ENCODE data around the gene TMEM61.

DNA sequence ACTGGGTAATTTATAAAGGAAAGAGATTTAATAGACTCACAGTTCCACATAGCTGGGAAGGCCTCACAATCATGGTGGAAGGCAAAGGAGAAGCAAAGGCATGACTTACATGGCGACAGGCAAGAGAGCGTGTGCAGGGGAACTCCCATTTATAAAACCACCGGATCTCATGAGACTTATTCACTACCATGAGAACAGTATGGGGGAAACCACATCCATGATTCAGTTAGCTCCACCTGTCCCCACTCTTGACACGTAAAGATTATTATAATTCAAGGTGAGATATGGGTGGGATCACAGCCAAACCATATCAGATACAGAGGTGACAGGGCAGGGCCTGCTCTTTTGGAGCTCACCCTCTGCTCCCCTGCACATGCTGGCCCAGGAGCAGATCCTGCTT, 31.4 kb upstream of the TMEM61 start:
- TF ChIP-seq, protein P1, sequence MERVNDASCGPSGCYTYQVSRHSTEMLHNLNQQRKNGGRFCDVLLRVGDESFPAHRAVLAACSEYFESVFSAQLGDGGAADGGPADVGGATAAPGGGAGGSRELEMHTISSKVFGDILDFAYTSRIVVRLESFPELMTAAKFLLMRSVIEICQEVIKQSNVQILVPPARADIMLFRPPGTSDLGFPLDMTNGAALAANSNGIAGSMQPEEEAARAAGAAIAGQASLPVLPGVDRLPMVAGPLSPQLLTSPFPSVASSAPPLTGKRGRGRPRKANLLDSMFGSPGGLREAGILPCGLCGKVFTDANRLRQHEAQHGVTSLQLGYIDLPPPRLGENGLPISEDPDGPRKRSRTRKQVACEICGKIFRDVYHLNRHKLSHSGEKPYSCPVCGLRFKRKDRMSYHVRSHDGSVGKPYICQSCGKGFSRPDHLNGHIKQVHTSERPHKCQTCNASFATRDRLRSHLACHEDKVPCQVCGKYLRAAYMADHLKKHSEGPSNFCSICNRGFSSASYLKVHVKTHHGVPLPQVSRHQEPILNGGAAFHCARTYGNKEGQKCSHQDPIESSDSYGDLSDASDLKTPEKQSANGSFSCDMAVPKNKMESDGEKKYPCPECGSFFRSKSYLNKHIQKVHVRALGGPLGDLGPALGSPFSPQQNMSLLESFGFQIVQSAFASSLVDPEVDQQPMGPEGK (CRISPR knock-in tag; IDR thresholded peaks at IDR 0.05; ENCODE audit: borderline replicate concordance): no peak
- TF ChIP-seq, protein P2, sequence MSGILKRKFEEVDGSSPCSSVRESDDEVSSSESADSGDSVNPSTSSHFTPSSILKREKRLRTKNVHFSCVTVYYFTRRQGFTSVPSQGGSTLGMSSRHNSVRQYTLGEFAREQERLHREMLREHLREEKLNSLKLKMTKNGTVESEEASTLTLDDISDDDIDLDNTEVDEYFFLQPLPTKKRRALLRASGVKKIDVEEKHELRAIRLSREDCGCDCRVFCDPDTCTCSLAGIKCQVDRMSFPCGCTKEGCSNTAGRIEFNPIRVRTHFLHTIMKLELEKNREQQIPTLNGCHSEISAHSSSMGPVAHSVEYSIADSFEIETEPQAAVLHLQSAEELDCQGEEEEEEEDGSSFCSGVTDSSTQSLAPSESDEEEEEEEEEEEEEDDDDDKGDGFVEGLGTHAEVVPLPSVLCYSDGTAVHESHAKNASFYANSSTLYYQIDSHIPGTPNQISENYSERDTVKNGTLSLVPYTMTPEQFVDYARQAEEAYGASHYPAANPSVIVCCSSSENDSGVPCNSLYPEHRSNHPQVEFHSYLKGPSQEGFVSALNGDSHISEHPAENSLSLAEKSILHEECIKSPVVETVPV (CRISPR knock-in tag; IDR thresholded peaks at IDR 0.05): no peak
- no peak for TF ChIP-seq ZNF565 (CRISPR knock-in tag; conservative IDR thresholded peaks at IDR 0.05; ENCODE audit: low read depth)
- TF ChIP-seq, protein P3, sequence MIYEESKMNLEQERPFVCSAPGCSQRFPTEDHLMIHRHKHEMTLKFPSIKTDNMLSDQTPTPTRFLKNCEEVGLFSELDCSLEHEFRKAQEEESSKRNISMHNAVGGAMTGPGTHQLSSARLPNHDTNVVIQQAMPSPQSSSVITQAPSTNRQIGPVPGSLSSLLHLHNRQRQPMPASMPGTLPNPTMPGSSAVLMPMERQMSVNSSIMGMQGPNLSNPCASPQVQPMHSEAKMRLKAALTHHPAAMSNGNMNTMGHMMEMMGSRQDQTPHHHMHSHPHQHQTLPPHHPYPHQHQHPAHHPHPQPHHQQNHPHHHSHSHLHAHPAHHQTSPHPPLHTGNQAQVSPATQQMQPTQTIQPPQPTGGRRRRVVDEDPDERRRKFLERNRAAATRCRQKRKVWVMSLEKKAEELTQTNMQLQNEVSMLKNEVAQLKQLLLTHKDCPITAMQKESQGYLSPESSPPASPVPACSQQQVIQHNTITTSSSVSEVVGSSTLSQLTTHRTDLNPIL (CRISPR knock-in tag; IDR thresholded peaks at IDR 0.05; ENCODE audit: low read depth): no peak
- no peak for TF ChIP-seq OSR1 (CRISPR knock-in tag; IDR thresholded peaks at IDR 0.05)
- TF ChIP-seq RARB (CRISPR knock-in tag; IDR thresholded peaks at IDR 0.05): no peak
- no peak for TF ChIP-seq ZNF8 (CRISPR knock-in tag; IDR thresholded peaks at IDR 0.05)
- no peak for TF ChIP-seq GLIS3 (CRISPR knock-in tag; IDR thresholded peaks at IDR 0.05)
- no peak for TF ChIP-seq ISL1 (CRISPR knock-in tag; IDR thresholded peaks at IDR 0.05)
- TF ChIP-seq BACH2 (CRISPR knock-in tag; IDR thresholded peaks at IDR 0.05; ENCODE audit: borderline replicate concordance): no peak
- TF ChIP-seq ARNTL (CRISPR knock-in tag; IDR thresholded peaks at IDR 0.05; ENCODE audit: borderline replicate concordance, low read depth): no peak
- no peak for TF ChIP-seq TCF4 (CRISPR knock-in tag; IDR thresholded peaks at IDR 0.05; ENCODE audit: borderline replicate concordance)
- TF ChIP-seq, protein P4, sequence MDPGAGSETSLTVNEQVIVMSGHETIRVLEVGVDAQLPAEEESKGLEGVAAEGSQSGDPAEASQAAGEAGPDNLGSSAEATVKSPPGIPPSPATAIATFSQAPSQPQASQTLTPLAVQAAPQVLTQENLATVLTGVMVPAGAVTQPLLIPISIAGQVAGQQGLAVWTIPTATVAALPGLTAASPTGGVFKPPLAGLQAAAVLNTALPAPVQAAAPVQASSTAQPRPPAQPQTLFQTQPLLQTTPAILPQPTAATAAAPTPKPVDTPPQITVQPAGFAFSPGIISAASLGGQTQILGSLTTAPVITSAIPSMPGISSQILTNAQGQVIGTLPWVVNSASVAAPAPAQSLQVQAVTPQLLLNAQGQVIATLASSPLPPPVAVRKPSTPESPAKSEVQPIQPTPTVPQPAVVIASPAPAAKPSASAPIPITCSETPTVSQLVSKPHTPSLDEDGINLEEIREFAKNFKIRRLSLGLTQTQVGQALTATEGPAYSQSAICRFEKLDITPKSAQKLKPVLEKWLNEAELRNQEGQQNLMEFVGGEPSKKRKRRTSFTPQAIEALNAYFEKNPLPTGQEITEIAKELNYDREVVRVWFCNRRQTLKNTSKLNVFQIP (CRISPR knock-in tag; IDR thresholded peaks at IDR 0.05; ENCODE audit: borderline replicate concordance, low read depth): no peak
